HepG2 (cell line): ENCODE measurements around the gene ZNF561. TPM values are rescaled to one million over a fixed set of nuclear protein-coding genes. Genes with fewer than 3 reads are reported as not detected.

ENCODE experiments used
- CBX2 ChIP-seq, 2 experiments: fragments of 200-600 bp in 1 of 2; sonication (generic); formaldehyde crosslinking in 1 of 2; IDR thresholded peaks; 2 replicates each; pipeline versions ENCODE4 v1.7.0 to v1.8.1; 2018 to 2022; ENCODE audit warnings: low read depth in 2 of 2, low read length in 1 of 2, mild to moderate bottlenecking in 1 of 2, missing genetic modification reagents in 1 of 2
- DNMT3B ChIP-seq: conservative IDR thresholded peaks from 2 replicates; pipeline ENCODE4 v1.6.1; 2016; ENCODE audit warnings: missing biosample characterization, control low read depth
- HMG20A ChIP-seq: IDR thresholded peaks from 2 replicates; pipeline ENCODE4 v1.6.1; 2016; ENCODE audit warnings: borderline replicate concordance
- KLF16 ChIP-seq, 2 experiments: sonication (generic) in 1 of 2; formaldehyde crosslinking in 1 of 2; IDR thresholded peaks; 2 replicates each; pipeline versions ENCODE4 v1.6.1 to v1.8.0; 2016 to 2023; ENCODE audit warnings: missing genetic modification reagents in 2 of 2, missing compliant biosample characterization in 1 of 2
- NFE2L1 ChIP-seq: sonication (generic); formaldehyde crosslinking; IDR thresholded peaks from 2 replicates; pipeline ENCODE4 v1.4.0; 2020; ENCODE audit warnings: missing genetic modification reagents, mild to moderate bottlenecking, borderline replicate concordance
- REL ChIP-seq: sonication (generic); formaldehyde crosslinking; conservative IDR thresholded peaks from 2 replicates; pipeline ENCODE4 v1.8.0; 2022; ENCODE audit warnings: mild to moderate bottlenecking, missing genetic modification reagents, moderate library complexity
- REST ChIP-seq, 2 experiments: IDR thresholded peaks; 2 replicates each; pipeline ENCODE4 v1.6.1; 2011 to 2012; ENCODE audit warnings: low read length in 2 of 2, borderline replicate concordance in 1 of 2, low read depth in 1 of 2, mild to moderate bottlenecking in 1 of 2, moderate library complexity in 1 of 2
- RNF219 ChIP-seq: sonication (generic); formaldehyde crosslinking; IDR thresholded peaks from 2 replicates; pipeline ENCODE4 v1.5.0; 2020; ENCODE audit warnings: mild to moderate bottlenecking, missing genetic modification reagents
- SIN3B ChIP-seq: fragments of 150-350 bp; IDR thresholded peaks from 2 replicates; pipeline ENCODE4 v1.6.1; 2014; ENCODE audit warnings: low read length
- STAG1 ChIP-seq: sonication (generic); formaldehyde crosslinking; IDR thresholded peaks from 2 replicates; pipeline ENCODE4 v1.4.0; 2020; ENCODE audit warnings: missing genetic modification reagents
- SUZ12 ChIP-seq: fragments of 150-350 bp; IDR thresholded peaks from 2 replicates; pipeline ENCODE4 v1.6.1; 2014; ENCODE audit warnings: low read depth, low read length
- TFE3 ChIP-seq: IDR thresholded peaks from 2 replicates; pipeline ENCODE4 v1.6.1; 2016
- YEATS2 ChIP-seq: sonication (generic); formaldehyde crosslinking; IDR thresholded peaks from 2 replicates; pipeline ENCODE4 v1.4.0; 2020; ENCODE audit warnings: missing genetic modification reagents, borderline replicate concordance
- ZBED4 ChIP-seq: sonication (generic); formaldehyde crosslinking; IDR thresholded peaks from 2 replicates; pipeline ENCODE4 v1.4.0; 2020; ENCODE audit warnings: missing genetic modification reagents, borderline replicate concordance
- ZBTB42 ChIP-seq: sonication (generic); formaldehyde crosslinking; IDR thresholded peaks from 2 replicates; pipeline ENCODE4 v1.5.0; 2020; ENCODE audit warnings: mild to moderate bottlenecking, missing genetic modification reagents
- ZNF724P ChIP-seq: sonication (generic); formaldehyde crosslinking; IDR thresholded peaks from 2 replicates; pipeline ENCODE4 v1.8.0; 2022; ENCODE audit warnings: missing genetic modification reagents, borderline replicate concordance
- polyA plus RNA-seq, 8 experiments: library from polyadenylated mRNA; depleted of rRNA in 3 of 8; stranded (reverse) in 7 of 8; unstranded in 1 of 8; fragments of >200 nt; fragmentation: Illumina TruSeq in 4 of 8; extraction: Trizol in 4 of 8; gene quantifications; 2 replicates each; pipeline versions ENCODE4 v1.2.1 to v1.2.3, GENCODE V29; 2011 to 2016; ENCODE audit warnings: low read depth in 4 of 8, missing spikeins in 1 of 8, mixed read lengths in 1 of 8; ENCODE audit not compliant: insufficient read depth in 1 of 8
- total RNA-seq, 5 experiments: library from RNA; depleted of rRNA; stranded (reverse); fragments of >200 nt; fragmentation: Illumina TruSeq; extraction: Trizol; gene quantifications; 2 replicates each; pipeline ENCODE4 v1.2.3, GENCODE V29; 2016; ENCODE audit warnings: low read depth in 1 of 5

Gene ZNF561
- total and polyA plus RNA-seq, 2 of the 13 experiments (the other 11 are each of a cell fraction or from before 2014, with no cell fraction given) = 19.8 to 35.1 TPM

- peak in 1 of 2 experiments; percentile 54; a peak in 1 of 4 replicates for TF ChIP-seq REST (IDR thresholded peaks at IDR 0.05; ENCODE audit: borderline replicate concordance in 1 of 2, low read depth in 1 of 2, low read length in 2 of 2)
- no peak; the same call in 1 of the 2 replicates for TF ChIP-seq TFE3 (CRISPR knock-in tag)
- TF ChIP-seq DNMT3B = no peak
- peak in 1 of 2 experiments; percentile 86; a peak in 2 of 4 replicates for TF ChIP-seq KLF16 (CRISPR knock-in tag; IDR thresholded peaks at IDR 0.05)
- TF ChIP-seq NFE2L1 (CRISPR knock-in tag) = no peak; the same call in 1 of the 2 replicates
- peak; percentile 81; the same call in 1 of the 2 replicates for TF ChIP-seq RNF219 (CRISPR knock-in tag)
- TF ChIP-seq ZNF724P (CRISPR knock-in tag) = 0 out of 2 replicates have a peak, but pooled peaks have one; percentile 24
- no peak for TF ChIP-seq SUZ12
- no peak for TF ChIP-seq HMG20A
- TF ChIP-seq CBX2 (IDR thresholded peaks at IDR 0.05; ENCODE audit: low read depth, low read length) = no peak
- no peak for TF ChIP-seq CBX2 (CRISPR knock-in tag; IDR thresholded peaks at IDR 0.05; ENCODE audit: low read depth)
- 0 out of 2 replicates have a peak, but pooled peaks have one; percentile 48 for TF ChIP-seq YEATS2 (CRISPR knock-in tag)
- TF ChIP-seq ZBTB42 = no peak
- TF ChIP-seq ZBED4 = no peak; the same call in 1 of the 2 replicates
- peak; percentile 89 for TF ChIP-seq SIN3B
- TF ChIP-seq REL = 0 out of 2 replicates have a peak, but pooled peaks have one; percentile 34
- no peak; the same call in 1 of the 2 replicates for TF ChIP-seq STAG1 (CRISPR knock-in tag)
Observed at GRCh38 chr19:9621156-9622037, at the start of gene ZNF561 (continued).
